ENCODE data around the gene STX16. TPM values are rescaled to one million over a fixed set of nuclear protein-coding genes. Genes with fewer than 3 reads are reported as not detected.

STX16 gene
- total RNA-seq, 1 experiment from 2014 or later = 41.9 TPM

GRCh38 chr20:58614984-58615760 lies 35.9 kb upstream of the STX16 start:
- Histone ChIP-seq H3K4me3 (ENCODE audit: low read depth in 2 of 2, low read length in 2 of 2) (no peak overlapping the region), H3K36me3 (ENCODE audit: control insufficient read depth, insufficient read depth, low read length) (no peaks in the 10 kb centered on the region), H3K27me3 (ENCODE audit: control insufficient read depth, insufficient read depth, low read length) (no peaks in the 10 kb centered on the region), H3K4me1 (ENCODE audit: control insufficient read depth, insufficient read depth, low read length) (no peaks in the 10 kb centered on the region), H3K9me3 (ENCODE audit: control insufficient read depth, insufficient read depth, low read depth, low read length) (no peaks in the 10 kb centered on the region), H3K27ac (ENCODE audit: low read length) (no peak overlapping the region)
- POLR2A ChIA-PET = no interaction called here
- TF ChIP-seq TCF7L2 (IDR thresholded peaks at IDR 0.05; ENCODE audit: low read depth, low read length) (no peak), POLR2AphosphoS5 (IDR thresholded peaks at IDR 0.05; ENCODE audit: low read depth, low read length) (no peak), SIN3A (IDR thresholded peaks at IDR 0.05; ENCODE audit: borderline replicate concordance, insufficient read depth, low read depth, low read length) (no peak), CTCF (IDR thresholded peaks at IDR 0.05) (no peak), REST (IDR thresholded peaks at IDR 0.05; ENCODE audit: insufficient read depth in 1 of 2, low read depth in 2 of 2, low read length in 1 of 2) (no peak)
- intact Hi-C loops (cut with micrococcal nuclease; ENCODE audit: unreplicated experiment) (no loop called here), in situ Hi-C loops (cut with HindIII; ENCODE audit: low pct_unique_long_range_greater_than_20kb, low sequenced_read_pairs) (no loop called here)
- ATAC-seq = no peak
- CTCF ChIA-PET = no interaction called here
- no TSS peak for BruUV-seq (replicated peaks)
- DNase-seq (ENCODE audit: low read depth, low spot score) = no peak

GRCh38 chr20:58616411-58616810 lies 34.7 kb upstream of the STX16 start:
- ATAC-seq = no peak
- H3K27ac ChIP-seq (ENCODE audit: low read length) = no peak overlapping the region
- in situ Hi-C loops (cut with HindIII; ENCODE audit: low pct_unique_long_range_greater_than_20kb, low sequenced_read_pairs) (no loop called here), intact Hi-C loops (cut with micrococcal nuclease; ENCODE audit: unreplicated experiment) (no loop called here)
- TF ChIP-seq POLR2AphosphoS5 (IDR thresholded peaks at IDR 0.05; ENCODE audit: low read depth, low read length) = no peak
- TF ChIP-seq CTCF (IDR thresholded peaks at IDR 0.05) = no peak
- no peak for TF ChIP-seq REST (IDR thresholded peaks at IDR 0.05; ENCODE audit: insufficient read depth in 1 of 2, low read depth in 2 of 2, low read length in 1 of 2)
- TF ChIP-seq TCF7L2 (IDR thresholded peaks at IDR 0.05; ENCODE audit: low read depth, low read length) = no peak
- TF ChIP-seq SIN3A (IDR thresholded peaks at IDR 0.05; ENCODE audit: borderline replicate concordance, insufficient read depth, low read depth, low read length) = no peak
- H3K27me3 ChIP-seq (ENCODE audit: control insufficient read depth, insufficient read depth, low read length) = no peaks in the 10 kb centered on the region
- no peaks in the 10 kb centered on the region for H3K4me1 ChIP-seq (ENCODE audit: control insufficient read depth, insufficient read depth, low read length)
- H3K9me3 ChIP-seq (ENCODE audit: control insufficient read depth, insufficient read depth, low read depth, low read length) = no peaks in the 10 kb centered on the region
- ChIA-PET POLR2A (no interaction called here), CTCF (no interaction called here)
- H3K36me3 ChIP-seq (ENCODE audit: control insufficient read depth, insufficient read depth, low read length) = no peaks in the 10 kb centered on the region
- no peak overlapping the region for H3K4me3 ChIP-seq (ENCODE audit: low read depth in 2 of 2, low read length in 2 of 2)
- BruUV-seq (replicated peaks) = no TSS peak
- DNase-seq (ENCODE audit: low read depth, low spot score) = no peak
